T-cell (primary cell): Measurements from ENCODE around the gene SNED1. TPM values are rescaled to one million over a fixed set of nuclear protein-coding genes. Genes with fewer than 3 reads are reported as not detected.
"Not testable (repeated sequence)": the region's sequence is repeated elsewhere in the genome, so short reads cannot be mapped to it uniquely, and the experiment has no call there.

Experiments
- ATAC-seq, 4 experiments: fragments of 200-7000 bp in 3 of 4; fragments of 150-1000 bp in 1 of 4; cut with Tn5 transposase; replicated peaks in 1 of 4; 1 replicate in 3 of 4; 2 replicates in 1 of 4; pipeline ENCODE4 v1.10.0; 2021; ENCODE audit warnings: moderate library complexity in 3 of 4, mild to moderate bottlenecking in 2 of 4, moderate number of reproducible peaks in 1 of 4
- CTCF ChIA-PET, 2 donors: fragments of 300-600 bp; sonication (Branson Sonifier 250); formaldehyde crosslinking; loops; one replicate each; lab custom pipeline; 2022; ENCODE audit warnings: antibody characterized with exemption in 2 of 2; lab: Charles Lee
- POLR2A ChIA-PET, 2 donors: fragments of 300-600 bp; sonication (Branson Sonifier 250); formaldehyde crosslinking; loops; one replicate each; lab custom pipeline; 2022; ENCODE audit warnings: antibody characterized with exemption in 2 of 2; lab: Charles Lee
- DNase-seq, 35 experiments: peaks; one replicate each; pipeline versions ENCODE4 v3.0.0 to v3.0.0-alpha.2; 2013 to 2023
- H3K27ac ChIP-seq: one replicate; pipeline ENCODE4 v1.5.1; 2013; ENCODE audit warnings: low read length
- H3K27me3 ChIP-seq, 2 experiments: replicated peaks in 1 of 2; 1 replicate in 1 of 2; 2 replicates in 1 of 2; pipeline versions ENCODE4 v1.6.1 to v1.7.0; 2013; ENCODE audit warnings: low read length in 1 of 2, mixed read lengths in 1 of 2; ENCODE audit not compliant: control insufficient read depth in 2 of 2, insufficient read depth in 2 of 2; ENCODE audit errors: extremely low read depth in 1 of 2
- H3K36me3 ChIP-seq, 2 donors: 1 replicate in 1 of 2; 2 replicates in 1 of 2; pipeline versions ENCODE4 v1.6.1 to v1.7.0; 2013; ENCODE audit warnings: low read length in 1 of 2; ENCODE audit not compliant: control insufficient read depth in 2 of 2, insufficient read depth in 1 of 2; ENCODE audit errors: extremely low read depth in 1 of 2
- H3K4me1 ChIP-seq, 2 experiments: 1 replicate in 1 of 2; 2 replicates in 1 of 2; pipeline versions ENCODE4 v1.6.1 to v1.7.0; 2013; ENCODE audit warnings: low read length in 2 of 2, mixed read lengths in 1 of 2; ENCODE audit not compliant: insufficient read depth in 2 of 2, control insufficient read depth in 1 of 2; ENCODE audit errors: extremely low read depth in 1 of 2
- H3K4me3 ChIP-seq, 2 donors: 1 replicate in 1 of 2; 2 replicates in 1 of 2; pipeline versions ENCODE4 v1.5.1 to v1.7.0; 2013; ENCODE audit warnings: mild to moderate bottlenecking in 2 of 2, low read length in 1 of 2, moderate library complexity in 1 of 2; ENCODE audit not compliant: control insufficient read depth in 1 of 2; ENCODE audit errors: extremely low read depth in 1 of 2
- H3K9me3 ChIP-seq: 2 replicates; pipeline ENCODE4 v1.7.0; 2013
- H3K27ac Mint-ChIP-seq, 2 donors: one replicate each; pipeline ENCODE4 v1.8.0; 2020 to 2021; ENCODE audit warnings: mild to moderate bottlenecking in 2 of 2, mixed read lengths in 2 of 2
- H3K27me3 Mint-ChIP-seq, 2 donors: one replicate each; pipeline ENCODE4 v1.8.0; 2021 to 2022; ENCODE audit warnings: mixed read lengths in 2 of 2
- H3K36me3 Mint-ChIP-seq: one replicate; pipeline ENCODE4 v1.8.0; 2021; ENCODE audit warnings: mixed read lengths
- H3K4me1 Mint-ChIP-seq, 3 donors: one replicate each; pipeline ENCODE4 v1.8.0; 2020 to 2022; ENCODE audit warnings: mixed read lengths in 3 of 3, mild to moderate bottlenecking in 1 of 3
- H3K4me3 Mint-ChIP-seq, 3 donors: one replicate each; pipeline ENCODE4 v1.8.0; 2020 to 2022; ENCODE audit warnings: mild to moderate bottlenecking in 3 of 3, mixed read lengths in 3 of 3, moderate library complexity in 3 of 3
- H3K9me3 Mint-ChIP-seq, 3 donors: one replicate each; pipeline ENCODE4 v1.8.0; 2020 to 2022; ENCODE audit warnings: mixed read lengths in 3 of 3
- WGBS: methylation state at CpG from one replicate; pipeline ENCODE4 v1.1.5; 2013; ENCODE audit warnings: missing lambda C conversion rate; ENCODE audit not compliant: insufficient coverage; 5-methylcytosine and 5-hydroxymethylcytosine counted together
- total RNA-seq, 35 experiments: library from RNA in 6 of 35; stranded (reverse) in 6 of 35; fragments of 120-200 nt in 1 of 35; gene quantifications; one replicate each; pipeline versions ENCODE4 v1.2.1 to v1.2.4 and lab custom pipeline; 2013 to 2026

The SNED1 gene
- total RNA-seq, 5 donors from 2014 or later (not counting 1 experiment from before 2014, with no cell fraction given), result 37.7 to 82.5 (median 69.4) TPM

DNA sequence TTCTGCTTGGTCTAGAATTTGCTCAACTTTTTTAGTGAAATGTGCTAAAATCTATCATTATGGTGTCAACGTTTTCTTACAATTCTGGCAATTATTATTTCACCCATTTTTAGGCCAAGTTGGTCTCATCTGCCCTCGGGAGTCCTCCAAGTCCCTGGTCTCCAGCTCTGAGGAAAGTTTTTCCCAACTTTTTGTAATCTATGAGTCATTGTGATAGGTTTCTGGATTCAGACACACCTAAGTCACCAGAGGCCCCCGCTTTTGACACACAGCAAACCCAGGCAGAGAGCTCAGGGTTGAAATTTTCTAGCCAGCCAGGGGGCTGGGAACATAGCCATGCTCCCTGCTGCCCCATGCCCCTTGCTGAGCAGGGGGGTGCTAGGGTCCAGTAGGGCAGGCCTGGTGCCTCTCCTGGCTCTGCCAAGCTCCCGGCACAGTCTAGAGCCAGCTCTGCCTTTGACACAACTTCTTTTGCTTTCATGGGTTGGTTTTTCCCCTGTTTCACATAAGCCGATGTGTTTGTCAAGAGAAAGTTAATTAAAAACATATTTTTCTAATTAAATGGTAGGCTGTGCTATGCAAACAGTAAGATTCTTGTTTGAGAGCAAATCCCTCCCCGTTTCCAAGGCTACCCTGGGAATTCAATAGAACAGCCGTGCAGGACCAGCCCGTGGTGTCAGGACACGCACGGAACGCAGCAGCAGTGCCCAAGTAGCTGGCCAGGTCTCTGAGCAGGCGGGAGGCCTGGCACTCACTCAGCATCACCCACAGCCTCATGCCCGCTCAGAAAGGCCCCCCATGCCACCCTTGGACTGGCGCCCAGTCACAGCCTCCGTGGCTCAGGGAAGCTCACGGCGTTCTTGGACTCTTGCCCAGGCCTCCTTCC lies 25.5 kb upstream of the SNED1 start:
- Histone ChIP-seq H3K36me3 (no peaks in the 10 kb centered on the region), H3K27me3 (peaks cover 0 to 37% of the 10 kb centered on the region in 2 experiments), H3K9me3 (no peaks in the 10 kb centered on the region), H3K4me3 (no peak overlapping the region), H3K27ac (no peak overlapping the region), H3K4me1 (peaks cover 6 to 15% of the 10 kb centered on the region in 2 experiments)
- DNase-seq (no peak), ATAC-seq (no peak)
- no peak overlapping the region for H3K4me3 Mint-ChIP-seq
- WGBS, result 68% methylated on average over 14 of the region's 17 CpGs
- H3K27ac Mint-ChIP-seq, result no peak overlapping the region
- peaks cover 0 to 3% (median 0%) of the 10 kb centered on the region in 3 donors for H3K9me3 Mint-ChIP-seq
- H3K4me1 Mint-ChIP-seq, result peaks cover 9 to 15% (median 12%) of the 10 kb centered on the region in 3 donors
- POLR2A ChIA-PET, result no interaction called here
- peaks cover 7 to 16% of the 10 kb centered on the region in 2 donors for H3K27me3 Mint-ChIP-seq
- H3K36me3 Mint-ChIP-seq, result no peaks in the 10 kb centered on the region
- CTCF ChIA-PET, result no interaction called here

DNA sequence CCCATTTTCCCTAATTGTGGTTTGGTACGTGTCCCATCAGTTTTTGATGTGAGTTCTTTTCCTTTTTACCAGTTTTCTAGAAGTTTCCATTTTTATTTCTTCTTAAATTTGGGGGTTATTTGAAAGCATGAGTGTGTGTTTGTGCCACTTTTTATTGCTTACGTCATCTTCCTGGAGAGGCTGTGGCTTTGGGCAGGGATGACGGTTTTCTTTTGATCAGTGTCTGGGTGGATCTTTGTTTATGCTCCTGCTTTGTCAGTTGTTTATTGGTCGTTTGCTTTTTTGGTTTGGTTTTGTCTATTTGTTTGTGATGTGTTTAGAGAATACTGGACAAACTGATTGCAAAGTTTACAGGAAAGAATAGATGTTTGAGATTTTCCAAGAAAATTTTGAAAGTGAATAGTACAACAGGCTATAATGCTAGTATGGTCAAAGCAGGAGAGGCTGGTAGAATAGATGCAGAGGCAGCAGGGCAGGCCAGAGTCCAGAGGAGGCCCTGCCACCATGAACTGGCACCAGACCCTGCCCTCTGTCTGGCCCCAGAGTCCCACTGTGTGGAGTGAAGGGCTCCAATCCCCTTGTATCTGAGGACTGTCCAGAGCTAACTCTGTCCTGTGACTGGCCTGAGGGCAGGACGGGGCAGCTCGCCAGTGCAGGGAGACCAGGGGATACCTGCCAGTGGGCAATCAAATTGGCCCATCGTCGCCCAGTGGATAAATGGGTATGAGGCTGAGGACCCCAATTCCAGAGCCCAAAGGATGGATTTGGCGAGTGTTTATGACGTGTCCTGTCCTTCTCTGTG lies 23.4 kb upstream of the SNED1 start:
- Mint-ChIP-seq H3K9me3 (peaks cover 0 to 3% (median 0%) of the 10 kb centered on the region in 3 donors), H3K4me1 (peaks cover 9 to 15% (median 12%) of the 10 kb centered on the region in 3 donors), H3K36me3 (no peaks in the 10 kb centered on the region), H3K27me3 (peaks cover 7 to 16% of the 10 kb centered on the region in 2 donors), H3K27ac (peak overlapping the region; percentile 60 to 75), H3K4me3 (peak overlapping the region; percentile 3 to 43 (median 29))
- Histone ChIP-seq H3K9me3 (no peaks in the 10 kb centered on the region), H3K4me3 (no peak overlapping the region), H3K27ac (no peak overlapping the region), H3K27me3 (peaks cover 0 to 34% of the 10 kb centered on the region in 2 experiments), H3K4me1 (peaks cover 6 to 15% of the 10 kb centered on the region in 2 experiments), H3K36me3 (no peaks in the 10 kb centered on the region)
- peak; percentile 54 to 96 (median 65) for ATAC-seq
- POLR2A ChIA-PET, result no interaction called here
- CTCF ChIA-PET, result no interaction called here
- DNase-seq, result peak in 9 of 35 experiments; percentile 17 to 63 (median 20)
- 56% methylated on average over 7 of the region's 10 CpGs for WGBS

DNA sequence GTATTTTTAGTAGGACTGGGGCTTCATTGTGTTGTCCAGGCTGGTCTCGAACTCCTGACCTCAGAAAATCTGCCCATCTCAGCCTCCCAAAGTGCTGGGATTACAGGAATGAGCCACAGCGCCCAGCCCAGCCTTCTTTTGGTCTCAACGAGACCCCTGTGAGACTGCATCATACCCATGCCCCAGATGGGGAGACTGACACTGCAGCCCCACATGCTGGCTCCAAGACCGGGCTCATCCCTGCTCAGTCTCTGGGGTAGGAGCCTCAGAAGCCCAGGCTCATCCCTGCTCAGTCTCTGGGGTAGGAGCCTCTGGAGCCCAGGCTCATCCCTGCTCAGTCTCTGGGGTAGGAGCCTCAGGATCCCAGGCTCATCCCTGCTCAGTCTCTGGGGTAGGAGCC lies 22.5 kb upstream of the SNED1 start:
- H3K4me3 ChIP-seq, H3K9me3 ChIP-seq, DNase-seq, H3K27ac Mint-ChIP-seq, H3K4me3 Mint-ChIP-seq, POLR2A ChIA-PET, H3K36me3 ChIP-seq, ATAC-seq, H3K36me3 Mint-ChIP-seq, H3K9me3 Mint-ChIP-seq, H3K27ac ChIP-seq: not testable (repeated sequence)
- Histone ChIP-seq H3K4me1 (peaks cover 6 to 15% of the 10 kb centered on the region in 2 experiments), H3K27me3 (peaks cover 0 to 30% of the 10 kb centered on the region in 2 experiments)
- Mint-ChIP-seq H3K27me3 (peaks cover 7 to 16% of the 10 kb centered on the region in 2 donors), H3K4me1 (peaks cover 9 to 15% (median 12%) of the 10 kb centered on the region in 3 donors)
- WGBS, result 80% methylated on average over 2 of the region's 4 CpGs
- CTCF ChIA-PET, result interaction anchor here in 1 of 2 donors (0.7 kb wide), 1 partner anchor 208 kb away, joined by 5 read pairs; no protein-coding TSS in a partner anchor

DNA sequence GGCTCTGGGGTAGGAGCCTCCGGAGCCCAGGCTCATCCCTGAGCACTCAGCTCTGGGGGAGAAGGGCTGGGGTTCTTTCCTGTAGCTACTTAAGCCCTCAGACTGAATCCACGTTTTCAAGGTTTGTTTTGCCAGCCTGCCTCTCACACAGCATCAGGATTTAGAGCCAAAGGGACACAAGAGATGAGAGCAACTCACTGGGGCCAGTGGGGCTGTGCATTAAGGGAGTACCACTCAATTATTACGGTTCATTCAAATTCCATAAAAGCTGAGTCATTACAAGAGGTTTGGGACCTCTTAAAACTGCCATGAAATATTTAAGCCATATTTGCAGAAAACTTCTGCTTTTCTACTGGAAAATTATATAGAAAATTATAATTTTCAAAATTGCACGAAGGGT lies 17.1 kb upstream of the SNED1 start:
- H3K36me3 Mint-ChIP-seq, result no peaks in the 10 kb centered on the region
- Histone ChIP-seq H3K27ac (no peak overlapping the region), H3K27me3 (peaks cover 0 to 26% of the 10 kb centered on the region in 2 experiments), H3K36me3 (no peaks in the 10 kb centered on the region), H3K4me3 (no peak overlapping the region), H3K4me1 (peaks cover 0 to 11% of the 10 kb centered on the region in 2 experiments), H3K9me3 (no peaks in the 10 kb centered on the region)
- DNase-seq (no peak), ATAC-seq (no peak)
- peaks cover 0 to 7% of the 10 kb centered on the region in 2 donors for H3K27me3 Mint-ChIP-seq
- WGBS, result 20% methylated on average over 1 of the region's 4 CpGs
- H3K4me3 Mint-ChIP-seq, result no peak overlapping the region
- no peaks in the 10 kb centered on the region for H3K9me3 Mint-ChIP-seq
- CTCF ChIA-PET, result interaction anchor here in 1 of 2 donors (0.8 kb wide), 1 partner anchor 9 kb away, joined by 3 read pairs; no protein-coding TSS in a partner anchor
- peaks cover 0 to 4% (median 3%) of the 10 kb centered on the region in 3 donors for H3K4me1 Mint-ChIP-seq
- no peak overlapping the region for H3K27ac Mint-ChIP-seq
- POLR2A ChIA-PET, result no interaction called here

DNA sequence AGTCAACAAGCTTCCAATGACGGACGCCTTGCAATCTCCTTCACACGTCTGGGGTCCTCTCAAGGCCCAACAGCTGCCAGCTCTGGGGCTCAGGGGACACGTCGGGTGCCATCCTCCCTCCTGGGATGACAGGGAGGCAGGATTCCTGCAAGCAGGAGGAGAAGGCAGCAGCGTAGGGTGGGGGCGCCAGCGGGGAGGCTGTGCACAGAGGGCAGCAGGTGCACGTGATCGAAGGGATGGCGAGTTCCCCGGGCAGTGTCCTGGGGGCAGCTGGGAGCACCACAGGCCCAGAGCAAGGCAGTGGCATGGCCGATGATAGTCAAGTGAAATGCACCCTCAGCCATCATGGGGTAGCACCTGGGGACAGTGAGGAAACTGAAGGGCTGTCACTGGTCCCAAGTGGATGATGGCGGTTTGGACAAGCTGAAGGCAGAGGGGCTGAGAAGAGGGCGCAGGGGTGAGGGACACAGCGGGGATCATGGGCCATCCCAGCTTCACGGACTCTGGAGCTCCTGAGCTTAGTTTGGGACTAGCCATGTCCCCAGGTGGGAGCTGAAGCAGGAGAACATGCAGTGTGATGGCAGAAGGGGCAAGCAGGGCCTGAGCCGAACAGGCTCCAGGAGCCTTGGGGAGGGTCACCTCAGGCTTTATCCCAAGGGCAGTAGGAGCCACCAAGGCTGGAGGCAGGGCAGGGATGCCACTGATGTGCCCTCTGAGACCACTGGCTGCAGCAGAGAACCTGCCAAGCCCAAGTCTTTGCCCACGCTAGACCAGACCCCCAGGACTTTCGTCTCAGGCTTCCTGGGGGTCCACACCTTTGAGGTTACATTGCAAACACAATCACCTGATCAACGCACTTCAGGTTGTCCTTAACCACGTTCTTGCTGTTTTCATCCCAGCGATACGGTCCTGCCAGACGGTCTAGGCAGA lies 16.3 kb upstream of the SNED1 start:
- Mint-ChIP-seq H3K4me3 (no peak overlapping the region), H3K9me3 (no peaks in the 10 kb centered on the region), H3K27me3 (peaks cover 0 to 7% of the 10 kb centered on the region in 2 donors), H3K4me1 (peaks cover 0 to 4% (median 3%) of the 10 kb centered on the region in 3 donors), H3K36me3 (no peaks in the 10 kb centered on the region), H3K27ac (no peak overlapping the region)
- POLR2A ChIA-PET, result no interaction called here
- peaks cover 0 to 11% of the 10 kb centered on the region in 2 experiments for H3K4me1 ChIP-seq
- WGBS, result 81% methylated on average over 25 of the region's 25 CpGs
- DNase-seq (no peak), ATAC-seq (no peak)
- H3K9me3 ChIP-seq, result no peaks in the 10 kb centered on the region
- H3K27me3 ChIP-seq, result peaks cover 0 to 30% of the 10 kb centered on the region in 2 experiments
- H3K4me3 ChIP-seq, result no peak overlapping the region
- no peak overlapping the region for H3K27ac ChIP-seq
- CTCF ChIA-PET, result no interaction called here
- H3K36me3 ChIP-seq, result no peaks in the 10 kb centered on the region
